GM04504 (cell line): ENCODE measurements around the gene LIMA1.

Source experiments
- DNase-seq: peaks from one replicate; pipeline ENCODE4 v3.0.0-alpha.2; 2012; ENCODE audit warnings: low read depth

The LIMA1 gene

GRCh38 chr12:50129290-50129689, 154.0 kb downstream of the LIMA1 start:
- DNase-seq: no peak

DNA sequence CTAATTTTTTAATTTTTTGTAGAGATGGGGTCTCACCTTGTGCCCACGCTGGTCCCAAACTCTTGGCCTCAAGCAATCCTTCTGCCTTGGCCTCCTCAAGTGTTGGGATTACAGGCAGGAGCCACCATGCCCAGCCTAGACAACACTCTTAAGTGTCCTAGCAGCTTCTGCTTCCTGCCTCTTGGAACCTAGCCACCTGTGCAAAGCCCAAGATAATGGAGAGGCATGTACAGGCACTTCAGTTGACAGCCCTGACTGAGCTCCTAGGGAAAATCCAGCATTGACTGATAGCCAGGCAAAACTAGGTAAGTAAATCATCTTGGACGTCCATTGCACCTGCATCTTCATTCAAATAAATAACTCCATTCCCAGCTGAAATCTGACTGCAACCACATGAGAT, 155.8 kb downstream of the LIMA1 start:
- DNase-seq: no peak
